Transverse colon (tissue), 4 donors: ENCODE data around the gene ZFAND3. TPM values are rescaled to one million over a fixed set of nuclear protein-coding genes. Genes with fewer than 3 reads are reported as not detected.

ENCODE experiments used
- DNase-seq: peaks from one replicate; pipeline ENCODE4 v3.0.0-alpha.2; 2019
- H3K27ac ChIP-seq, 4 donors: fragments of 200-600 bp; sonication (generic); 2 replicates each; pipeline ENCODE4 v1.5.1; 2016 to 2018; ENCODE audit warnings: inconsistent platforms in 4 of 4
- H3K27me3 ChIP-seq: fragments of 200-600 bp; sonication (generic); 2 replicates; pipeline ENCODE4 v1.5.1; 2017; ENCODE audit warnings: inconsistent platforms
- H3K36me3 ChIP-seq, 4 donors: fragments of 200-600 bp; sonication (generic); 2 replicates each; pipeline ENCODE4 v1.5.1; 2017 to 2019; ENCODE audit warnings: inconsistent platforms in 4 of 4
- H3K4me1 ChIP-seq, 4 donors: fragments of 200-600 bp; sonication (generic); 2 replicates each; pipeline ENCODE4 v1.5.1; 2017 to 2020; ENCODE audit warnings: inconsistent platforms in 4 of 4
- H3K4me3 ChIP-seq, 4 donors: fragments of 200-600 bp; sonication (generic); 1 replicate in 1 of 4; 2 replicates in 3 of 4; pipeline versions ENCODE4 v1.5.1 to v1.6.1; 2017 to 2019; ENCODE audit warnings: inconsistent platforms in 4 of 4
- H3K9me3 ChIP-seq, 2 donors: fragments of 200-600 bp; sonication (generic); 2 replicates each; pipeline ENCODE4 v1.5.1; 2017 to 2019; ENCODE audit warnings: inconsistent platforms in 2 of 2
- CTCF ChIP-seq, 5 experiments: fragments of 200-600 bp in 3 of 5; fragments of 450-650 bp in 2 of 5; sonication (generic) in 3 of 5; IDR thresholded peaks; 1 replicate in 2 of 5; 2 replicates in 3 of 5; pipeline ENCODE4 v1.5.1; 2016 to 2017; ENCODE audit warnings: antibody characterized with exemption in 5 of 5, inconsistent platforms in 3 of 5, mild to moderate bottlenecking in 2 of 5, moderate library complexity in 1 of 5
- EP300 ChIP-seq: sonication (generic); formaldehyde crosslinking; IDR thresholded peaks from one replicate; pipeline ENCODE4 v1.6.1; 2017; ENCODE audit warnings: antibody characterized with exemption, low read depth
- POLR2A ChIP-seq: fragments of 450-650 bp; IDR thresholded peaks from one replicate; pipeline ENCODE4 v1.6.1; 2016; ENCODE audit warnings: antibody characterized with exemption, mild to moderate bottlenecking, moderate library complexity
- POLR2AphosphoS5 ChIP-seq, 3 donors: sonication (generic); formaldehyde crosslinking; IDR thresholded peaks; one replicate each; pipeline ENCODE4 v1.6.1; 2016; ENCODE audit warnings: antibody characterized with exemption in 3 of 3
- WGBS, 2 donors: methylation state at CpG; one replicate each; pipeline ENCODE4 v1.1.5; 2018; ENCODE audit warnings: low coverage in 1 of 2; 5-methylcytosine and 5-hydroxymethylcytosine counted together
- in situ Hi-C, 4 donors: fragments of 200-750 bp; cut with MboI; loops; one replicate each; pipeline versions ENCODE4 v1.15.0 to v1.15.1; 2017; ENCODE audit warnings: low sequenced_read_pairs in 3 of 4, low pct_ligation_motif_present in 1 of 4, low pct_unique_long_range_greater_than_20kb in 1 of 4
- intact Hi-C: fragments of 100-400 bp; cut with DNase I; formaldehyde crosslinking; loops from one replicate; pipeline ENCODE4 v1.15.1; 2023; ENCODE audit warnings: low total_unique reads
- total RNA-seq, 4 donors: library from RNA; depleted of rRNA; stranded (reverse); fragments of >200 nt; gene quantifications; one replicate each; pipeline ENCODE4 v1.1.0, GENCODE V29; 2016

Gene ZFAND3
- total RNA-seq, 4 donors from 2014 or later = 20.5 to 83.4 (median 36.5) TPM

- WGBS, 2 donors = 53 to 58% methylated on average over 1 of the region's 1 CpG
Observed at GRCh38 chr6:38021571-38021970, 202.0 kb downstream of the ZFAND3 start.

GRCh38 chr6:38022688-38023087 is 203.2 kb downstream of the ZFAND3 start:
- Histone ChIP-seq H3K4me1 (peaks cover 12 to 47% (median 27%) of the 10 kb centered on the region in 4 donors), H3K9me3 (no peaks in the 10 kb centered on the region), H3K36me3 (no peaks in the 10 kb centered on the region), H3K27me3 (no peaks in the 10 kb centered on the region), H3K27ac (no peak overlapping the region), H3K4me3 (no peak overlapping the region)
- TF ChIP-seq CTCF (IDR thresholded peaks at IDR 0.05) = no peak
- no peak for TF ChIP-seq POLR2A
- no peak for TF ChIP-seq POLR2AphosphoS5 (IDR thresholded peaks at IDR 0.05)
- no peak for TF ChIP-seq EP300
- 92 to 100% methylated on average over 1 of the region's 1 CpG for WGBS, 2 donors
- intact Hi-C loops = loop anchor here (5.0 kb wide), 1 partner anchor 975 kb away; no protein-coding TSS in a partner anchor
- in situ Hi-C loops = no loop called here
- DNase-seq = no peak

More at GRCh38 chr6:38021571-38021970, 202.0 kb downstream of the ZFAND3 start:
- H3K27ac ChIP-seq = no peak overlapping the region
- no peak for DNase-seq
- no peaks in the 10 kb centered on the region for H3K36me3 ChIP-seq
- intact Hi-C loops = loop anchor here (5.0 kb wide), 1 partner anchor 976 kb away; no protein-coding TSS in a partner anchor
- H3K9me3 ChIP-seq = no peaks in the 10 kb centered on the region
- H3K27me3 ChIP-seq = no peaks in the 10 kb centered on the region
- no peak overlapping the region for H3K4me3 ChIP-seq
- peaks cover 9 to 50% (median 29%) of the 10 kb centered on the region in 4 donors for H3K4me1 ChIP-seq
- TF ChIP-seq EP300 (no peak), POLR2AphosphoS5 (IDR thresholded peaks at IDR 0.05) (no peak), CTCF (IDR thresholded peaks at IDR 0.05) (no peak), POLR2A (no peak)
- in situ Hi-C loops = no loop called here

- Histone ChIP-seq H3K27me3 (no peaks in the 10 kb centered on the region), H3K4me1 (peaks cover 12 to 34% (median 20%) of the 10 kb centered on the region in 4 donors), H3K27ac (no peak overlapping the region), H3K9me3 (no peaks in the 10 kb centered on the region), H3K36me3 (no peaks in the 10 kb centered on the region), H3K4me3 (no peak overlapping the region)
- intact Hi-C loops (loop anchor here (5.0 kb wide), 1 partner anchor 972 kb away; no protein-coding TSS in a partner anchor), in situ Hi-C loops (loop anchor here in 2 of 4 donors (25.0 kb wide), 1 partner anchor 462 kb away; no protein-coding TSS in a partner anchor)
- TF ChIP-seq CTCF (IDR thresholded peaks at IDR 0.05) = no peak
- no peak for TF ChIP-seq EP300
- TF ChIP-seq POLR2A = no peak
- TF ChIP-seq POLR2AphosphoS5 (IDR thresholded peaks at IDR 0.05) = no peak
- DNase-seq = no peak
Observed at GRCh38 chr6:38024908-38025307, 205.4 kb downstream of the ZFAND3 start.

- no peaks in the 10 kb centered on the region for H3K9me3 ChIP-seq
- TF ChIP-seq CTCF (IDR thresholded peaks at IDR 0.05) = no peak
- TF ChIP-seq POLR2AphosphoS5 (IDR thresholded peaks at IDR 0.05) = no peak
- no peak for TF ChIP-seq EP300
- TF ChIP-seq POLR2A = no peak
- H3K4me1 ChIP-seq = peaks cover 10 to 30% (median 17%) of the 10 kb centered on the region in 4 donors
- H3K27me3 ChIP-seq = no peaks in the 10 kb centered on the region
- H3K4me3 ChIP-seq = no peak overlapping the region
- no peaks in the 10 kb centered on the region for H3K36me3 ChIP-seq
- H3K27ac ChIP-seq = no peak overlapping the region
- in situ Hi-C loops (loop anchor here in 2 of 4 donors (25.0 kb wide), 1 partner anchor 462 kb away; no protein-coding TSS in a partner anchor), intact Hi-C loops (no loop called here)
- no peak for DNase-seq
Observed at GRCh38 chr6:38025451-38025850, 205.9 kb downstream of the ZFAND3 start.
